GM23338 (cell line): ENCODE measurements around the gene CADPS2. TPM values are rescaled to one million over a fixed set of nuclear protein-coding genes. Genes with fewer than 3 reads are reported as not detected.

Experiments used
- ATAC-seq: fragments of 200-7000 bp; cut with Tn5 transposase; 3 replicates; pipeline ENCODE4 v1.9.1; 2020
- DNase-seq: peaks from one replicate; pipeline ENCODE4 v3.0.0-alpha.2; 2015; ENCODE audit warnings: low spot score
- H2AFZ ChIP-seq: fragments of 200-600 bp; sonication (generic); 2 replicates; pipeline ENCODE4 v1.8.0; 2016; ENCODE audit warnings: antibody characterized with exemption, mild to moderate bottlenecking, moderate library complexity
- H3F3A ChIP-seq: fragments of 200-600 bp; sonication (generic); replicated peaks from 2 replicates; pipeline ENCODE4 v1.8.0; 2017; ENCODE audit warnings: antibody characterized with exemption, mixed run types, low read depth
- H3K27ac ChIP-seq: fragments of 200-600 bp; sonication (generic); 2 replicates; pipeline ENCODE4 v1.6.1; 2016; ENCODE audit warnings: low read depth
- H3K27me3 ChIP-seq: fragments of 200-600 bp; sonication (generic); 2 replicates; pipeline ENCODE4 v1.8.0; 2016; ENCODE audit warnings: mild to moderate bottlenecking, mixed run types, moderate library complexity; ENCODE audit not compliant: insufficient read depth
- H3K36me3 ChIP-seq: fragments of 200-600 bp; sonication (generic); 2 replicates; pipeline ENCODE4 v1.8.0; 2016; ENCODE audit warnings: mild to moderate bottlenecking; ENCODE audit not compliant: insufficient read depth
- H3K4me1 ChIP-seq: fragments of 200-600 bp; sonication (generic); 2 replicates; pipeline ENCODE4 v1.8.0; 2016; ENCODE audit warnings: mild to moderate bottlenecking, moderate library complexity; ENCODE audit not compliant: insufficient read depth
- H3K4me2 ChIP-seq: fragments of 200-600 bp; sonication (generic); 2 replicates; pipeline ENCODE4 v1.7.1; 2017; ENCODE audit warnings: mixed run types
- H3K4me3 ChIP-seq: fragments of 200-600 bp; sonication (generic); 2 replicates; pipeline ENCODE4 v1.6.1; 2016; ENCODE audit warnings: mixed run types
- H3K79me2 ChIP-seq: fragments of 200-600 bp; sonication (generic); replicated peaks from 2 replicates; pipeline ENCODE4 v1.8.0; 2017; ENCODE audit warnings: mild to moderate bottlenecking; ENCODE audit not compliant: insufficient read depth
- H3K9me2 ChIP-seq: fragments of 200-600 bp; sonication (generic); 2 replicates; pipeline ENCODE4 v1.8.0; 2017; ENCODE audit not compliant: insufficient read depth
- H4K20me1 ChIP-seq: fragments of 200-600 bp; sonication (generic); replicated peaks from 2 replicates; pipeline ENCODE4 v1.8.0; 2017; ENCODE audit warnings: mild to moderate bottlenecking; ENCODE audit not compliant: insufficient read depth
- H3K27ac Mint-ChIP-seq: 2 replicates; pipeline ENCODE4 v1.8.0; 2020; ENCODE audit warnings: inconsistent platforms, mild to moderate bottlenecking, moderate library complexity, mixed read lengths
- H3K27me3 Mint-ChIP-seq: 3 replicates; pipeline ENCODE4 v1.8.0; 2022; ENCODE audit warnings: low read depth, mild to moderate bottlenecking, moderate library complexity, mixed read lengths, inconsistent platforms; ENCODE audit not compliant: insufficient read depth, poor library complexity
- H3K36me3 Mint-ChIP-seq: 3 replicates; pipeline ENCODE4 v1.8.0; 2021; ENCODE audit warnings: low read depth, mild to moderate bottlenecking, inconsistent platforms, moderate library complexity, mixed read lengths
- H3K4me1 Mint-ChIP-seq: 3 replicates; pipeline ENCODE4 v1.8.0; 2020; ENCODE audit warnings: mild to moderate bottlenecking, inconsistent platforms, mixed read lengths
- H3K4me3 Mint-ChIP-seq: 3 replicates; pipeline ENCODE4 v1.8.0; 2021; ENCODE audit warnings: moderate library complexity, mild to moderate bottlenecking, inconsistent platforms, mixed read lengths
- H3K9me3 Mint-ChIP-seq: 3 replicates; pipeline ENCODE4 v1.8.0; 2020; ENCODE audit warnings: moderate library complexity, mild to moderate bottlenecking, inconsistent platforms, mixed read lengths
- CREB1 ChIP-seq: fragments of 250-450 bp; sonication (Bioruptor Pico); IDR thresholded peaks from 2 replicates; pipeline ENCODE4 v1.5.0; 2020; ENCODE audit warnings: low read depth, mild to moderate bottlenecking, moderate library complexity
- EZH2 ChIP-seq: fragments of 200-600 bp; sonication (generic); IDR thresholded peaks from one replicate; pipeline ENCODE4 v1.8.0; 2017; ENCODE audit warnings: antibody characterized with exemption, mild to moderate bottlenecking, low read depth; ENCODE audit not compliant: unreplicated experiment
- EZH2phosphoT487 ChIP-seq: fragments of 200-600 bp; sonication (generic); IDR thresholded peaks from one replicate; pipeline ENCODE4 v1.8.1; 2018; ENCODE audit warnings: antibody characterized with exemption; ENCODE audit not compliant: unreplicated experiment
- JUNB ChIP-seq: IDR thresholded peaks from one replicate; pipeline ENCODE4 v1.6.1; 2016; ENCODE audit warnings: antibody characterized with exemption; ENCODE audit not compliant: unreplicated experiment
- POLR2AphosphoS5 ChIP-seq: IDR thresholded peaks from 2 replicates; pipeline ENCODE4 v1.6.1; 2016; ENCODE audit warnings: antibody characterized with exemption, low read depth
- STAT1 ChIP-seq: IDR thresholded peaks from one replicate; pipeline ENCODE4 v1.6.1; 2016; ENCODE audit warnings: antibody characterized with exemption; ENCODE audit not compliant: unreplicated experiment
- ZNF114 ChIP-seq: fragments of 250-450 bp; sonication (Bioruptor Pico); IDR thresholded peaks from 2 replicates; pipeline ENCODE4 v1.5.0; 2020; ENCODE audit warnings: mild to moderate bottlenecking, moderate library complexity
- polyA plus RNA-seq: library from polyadenylated mRNA; unstranded; fragments of >200 nt; fragmentation: Nextera tagmentation; extraction: Ambion mirVana; gene quantifications from 2 replicates; pipeline ENCODE4 v1.2.1, GENCODE V29; 2016
- total RNA-seq: library from RNA; depleted of rRNA; stranded (reverse); fragments of >200 nt; shearing (Covaris generic); gene quantifications from 2 replicates; pipeline ENCODE4 v1.2.3, GENCODE V29; 2014
- TF ChIP-seq, protein P1 (sequence below), 2 experiments: fragments of 200-600 bp in 1 of 2; sonication (generic) in 1 of 2; conservative IDR thresholded peaks; 2 replicates each; pipeline versions ENCODE4 v1.5.1 to v1.6.1; 2016 to 2017; ENCODE audit warnings: antibody characterized with exemption in 2 of 2, low read depth in 2 of 2, mild to moderate bottlenecking in 2 of 2, moderate library complexity in 1 of 2
- TF ChIP-seq, protein P2 (sequence below): IDR thresholded peaks from one replicate; pipeline ENCODE4 v1.6.1; 2018; ENCODE audit warnings: antibody characterized with exemption; ENCODE audit not compliant: unreplicated experiment

The CADPS2 gene
- total and polyA plus RNA-seq, 2 experiments from 2014 or later = 16.3 to 36.9 TPM

DNA sequence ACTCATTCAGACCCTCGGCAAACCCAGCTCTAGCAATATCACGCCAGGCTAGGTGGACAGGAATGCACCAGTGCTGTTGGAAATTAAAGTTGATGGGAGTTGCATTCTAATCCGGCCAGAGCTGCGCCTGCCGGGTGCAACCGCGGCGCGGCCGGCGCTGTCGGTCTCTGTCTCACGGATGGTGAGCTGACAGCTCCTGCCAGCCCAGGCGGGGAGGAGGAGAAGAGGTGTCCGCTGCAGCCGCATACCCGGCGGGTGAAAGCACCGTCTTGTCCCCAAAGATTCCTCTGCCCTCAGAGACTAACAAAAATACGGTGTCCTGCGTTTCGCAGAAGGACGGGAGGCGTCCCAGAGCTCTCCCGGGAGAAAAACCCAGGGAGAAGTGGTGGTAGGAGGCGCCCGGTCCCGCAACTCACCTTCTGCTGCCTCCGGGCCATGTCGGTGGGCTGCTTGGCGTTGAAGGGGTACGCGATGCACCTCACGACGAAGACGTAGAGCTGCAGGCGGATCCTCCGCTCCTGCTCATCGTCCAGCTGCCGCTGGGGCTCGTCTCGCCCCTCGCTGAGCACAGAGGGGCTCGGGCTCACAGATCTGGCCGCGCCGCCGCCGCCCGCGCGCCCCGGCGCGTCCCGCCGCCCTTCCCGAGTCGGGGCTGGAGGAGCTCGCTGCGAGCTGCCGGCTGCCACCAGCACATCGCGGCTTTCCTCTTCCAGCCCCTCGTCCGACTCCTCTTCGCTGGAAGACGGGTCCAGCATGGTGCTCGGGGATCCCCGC is 490 bp downstream of the CADPS2 start:
- H3K4me2 ChIP-seq = peak overlapping the region; percentile 96
- H3F3A ChIP-seq = no peaks in the 10 kb centered on the region
- ATAC-seq (peak; percentile 57), DNase-seq (peak; percentile 69)
- no peaks in the 10 kb centered on the region for H3K9me2 ChIP-seq
- peaks cover 11% of the 10 kb centered on the region; the same call in 1 of the 2 replicates for H4K20me1 ChIP-seq
- H3K27ac ChIP-seq = no peak overlapping the region
- H2AFZ ChIP-seq = peak overlapping the region; percentile 67; the same call in 1 of the 2 replicates
- Mint-ChIP-seq H3K9me3 (no peaks in the 10 kb centered on the region), H3K27ac (no peak overlapping the region), H3K4me3 (peak overlapping the region; percentile 92), H3K4me1 (peaks cover 35% of the 10 kb centered on the region), H3K27me3 (peaks cover 16% of the 10 kb centered on the region), H3K36me3 (no peaks in the 10 kb centered on the region)
- H3K4me1 ChIP-seq = peaks cover 46% of the 10 kb centered on the region
- TF ChIP-seq, protein P1, sequence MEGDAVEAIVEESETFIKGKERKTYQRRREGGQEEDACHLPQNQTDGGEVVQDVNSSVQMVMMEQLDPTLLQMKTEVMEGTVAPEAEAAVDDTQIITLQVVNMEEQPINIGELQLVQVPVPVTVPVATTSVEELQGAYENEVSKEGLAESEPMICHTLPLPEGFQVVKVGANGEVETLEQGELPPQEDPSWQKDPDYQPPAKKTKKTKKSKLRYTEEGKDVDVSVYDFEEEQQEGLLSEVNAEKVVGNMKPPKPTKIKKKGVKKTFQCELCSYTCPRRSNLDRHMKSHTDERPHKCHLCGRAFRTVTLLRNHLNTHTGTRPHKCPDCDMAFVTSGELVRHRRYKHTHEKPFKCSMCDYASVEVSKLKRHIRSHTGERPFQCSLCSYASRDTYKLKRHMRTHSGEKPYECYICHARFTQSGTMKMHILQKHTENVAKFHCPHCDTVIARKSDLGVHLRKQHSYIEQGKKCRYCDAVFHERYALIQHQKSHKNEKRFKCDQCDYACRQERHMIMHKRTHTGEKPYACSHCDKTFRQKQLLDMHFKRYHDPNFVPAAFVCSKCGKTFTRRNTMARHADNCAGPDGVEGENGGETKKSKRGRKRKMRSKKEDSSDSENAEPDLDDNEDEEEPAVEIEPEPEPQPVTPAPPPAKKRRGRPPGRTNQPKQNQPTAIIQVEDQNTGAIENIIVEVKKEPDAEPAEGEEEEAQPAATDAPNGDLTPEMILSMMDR (conservative IDR thresholded peaks at IDR 0.05; ENCODE audit: low read depth in 2 of 2) = 0 out of 4 replicates have a peak, but pooled peaks of 1 of the 2 experiments have one; percentile 12
- no peak for TF ChIP-seq POLR2AphosphoS5
- peak overlapping the region; percentile 78 for H3K4me3 ChIP-seq
- no peaks in the 10 kb centered on the region for H3K36me3 ChIP-seq
- peaks cover 40% of the 10 kb centered on the region for H3K27me3 ChIP-seq
- H3K79me2 ChIP-seq = peaks cover 36% of the 10 kb centered on the region

DNA sequence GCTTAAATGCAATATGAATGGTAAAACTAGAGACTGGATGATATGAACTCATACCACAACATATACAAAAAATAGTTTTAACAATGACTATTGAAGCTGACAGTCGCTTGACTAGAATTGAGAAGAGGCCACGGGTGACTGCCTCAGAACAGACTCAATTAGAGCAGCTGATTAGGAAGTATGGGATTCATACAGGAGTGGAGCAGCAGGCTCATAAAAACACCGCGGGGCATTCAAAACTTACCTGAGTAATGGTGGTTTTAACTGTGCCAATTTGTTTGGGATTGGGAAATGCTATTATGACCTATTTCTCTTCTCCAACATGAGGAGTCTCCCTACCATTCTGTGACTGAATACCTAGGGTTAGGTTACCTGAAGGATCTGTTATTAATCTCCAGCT is 2.1 kb downstream of the CADPS2 start:
- H3K4me1 Mint-ChIP-seq = peaks cover 35% of the 10 kb centered on the region
- no peaks in the 10 kb centered on the region for H3K9me2 ChIP-seq
- H3K36me3 ChIP-seq = no peaks in the 10 kb centered on the region
- peak overlapping the region; percentile 78 for H3K4me3 ChIP-seq
- H3K4me3 Mint-ChIP-seq = peak overlapping the region; percentile 92
- peaks cover 11% of the 10 kb centered on the region; the same call in 1 of the 2 replicates for H4K20me1 ChIP-seq
- ATAC-seq (no peak), DNase-seq (no peak)
- peaks cover 16% of the 10 kb centered on the region for H3K27me3 Mint-ChIP-seq
- peaks cover 35% of the 10 kb centered on the region for H3K27me3 ChIP-seq
- no peak overlapping the region for H2AFZ ChIP-seq
- no peaks in the 10 kb centered on the region for H3K36me3 Mint-ChIP-seq
- no peak overlapping the region for H3K27ac ChIP-seq
- no peaks in the 10 kb centered on the region for H3F3A ChIP-seq
- peaks cover 48% of the 10 kb centered on the region for H3K79me2 ChIP-seq
- H3K4me1 ChIP-seq = peaks cover 46% of the 10 kb centered on the region
- no peaks in the 10 kb centered on the region; the same call in 2 of the 3 replicates for H3K9me3 Mint-ChIP-seq
- peak overlapping the region; percentile 96 for H3K4me2 ChIP-seq
- H3K27ac Mint-ChIP-seq = no peak overlapping the region
- TF ChIP-seq ZNF114 (CRISPR knock-in tag) = no peak
- TF ChIP-seq EZH2 = no peak
- TF ChIP-seq, protein P2, sequence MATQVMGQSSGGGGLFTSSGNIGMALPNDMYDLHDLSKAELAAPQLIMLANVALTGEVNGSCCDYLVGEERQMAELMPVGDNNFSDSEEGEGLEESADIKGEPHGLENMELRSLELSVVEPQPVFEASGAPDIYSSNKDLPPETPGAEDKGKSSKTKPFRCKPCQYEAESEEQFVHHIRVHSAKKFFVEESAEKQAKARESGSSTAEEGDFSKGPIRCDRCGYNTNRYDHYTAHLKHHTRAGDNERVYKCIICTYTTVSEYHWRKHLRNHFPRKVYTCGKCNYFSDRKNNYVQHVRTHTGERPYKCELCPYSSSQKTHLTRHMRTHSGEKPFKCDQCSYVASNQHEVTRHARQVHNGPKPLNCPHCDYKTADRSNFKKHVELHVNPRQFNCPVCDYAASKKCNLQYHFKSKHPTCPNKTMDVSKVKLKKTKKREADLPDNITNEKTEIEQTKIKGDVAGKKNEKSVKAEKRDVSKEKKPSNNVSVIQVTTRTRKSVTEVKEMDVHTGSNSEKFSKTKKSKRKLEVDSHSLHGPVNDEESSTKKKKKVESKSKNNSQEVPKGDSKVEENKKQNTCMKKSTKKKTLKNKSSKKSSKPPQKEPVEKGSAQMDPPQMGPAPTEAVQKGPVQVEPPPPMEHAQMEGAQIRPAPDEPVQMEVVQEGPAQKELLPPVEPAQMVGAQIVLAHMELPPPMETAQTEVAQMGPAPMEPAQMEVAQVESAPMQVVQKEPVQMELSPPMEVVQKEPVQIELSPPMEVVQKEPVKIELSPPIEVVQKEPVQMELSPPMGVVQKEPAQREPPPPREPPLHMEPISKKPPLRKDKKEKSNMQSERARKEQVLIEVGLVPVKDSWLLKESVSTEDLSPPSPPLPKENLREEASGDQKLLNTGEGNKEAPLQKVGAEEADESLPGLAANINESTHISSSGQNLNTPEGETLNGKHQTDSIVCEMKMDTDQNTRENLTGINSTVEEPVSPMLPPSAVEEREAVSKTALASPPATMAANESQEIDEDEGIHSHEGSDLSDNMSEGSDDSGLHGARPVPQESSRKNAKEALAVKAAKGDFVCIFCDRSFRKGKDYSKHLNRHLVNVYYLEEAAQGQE = no peak
- no peak for TF ChIP-seq CREB1 (CRISPR knock-in tag)
- no peak for TF ChIP-seq STAT1
- TF ChIP-seq EZH2phosphoT487 = no peak
- TF ChIP-seq JUNB = no peak
